ENCODE data around the gene NR1D2. TPM values are rescaled to one million over a fixed set of nuclear protein-coding genes. Genes with fewer than 3 reads are reported as not detected.

Gene NR1D2
- polyA plus RNA-seq, 1 experiment, result 29.1 TPM

DNA sequence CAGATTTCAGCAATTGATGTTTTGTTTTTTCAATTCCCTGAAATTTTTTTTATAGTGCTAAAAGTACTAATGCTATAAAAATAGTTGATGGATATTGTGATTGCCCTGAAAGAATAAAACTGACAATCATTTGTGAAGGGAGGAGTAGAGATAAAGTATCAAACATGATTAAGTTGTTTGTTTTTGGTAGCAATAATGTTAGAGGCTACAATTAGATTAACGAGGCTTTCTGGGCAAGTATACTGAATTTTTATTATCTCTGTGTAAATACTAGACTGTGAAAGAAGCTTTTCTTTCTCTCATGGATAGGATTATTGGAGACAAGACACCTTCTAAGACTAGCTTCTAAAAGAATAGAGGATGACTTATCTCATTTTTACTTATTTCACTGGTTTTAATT is 15.6 kb downstream of the NR1D2 start:
- no peak overlapping the region for H3K4me3 ChIP-seq (ENCODE audit: low read depth, low read length)
- TF ChIP-seq, protein P1, sequence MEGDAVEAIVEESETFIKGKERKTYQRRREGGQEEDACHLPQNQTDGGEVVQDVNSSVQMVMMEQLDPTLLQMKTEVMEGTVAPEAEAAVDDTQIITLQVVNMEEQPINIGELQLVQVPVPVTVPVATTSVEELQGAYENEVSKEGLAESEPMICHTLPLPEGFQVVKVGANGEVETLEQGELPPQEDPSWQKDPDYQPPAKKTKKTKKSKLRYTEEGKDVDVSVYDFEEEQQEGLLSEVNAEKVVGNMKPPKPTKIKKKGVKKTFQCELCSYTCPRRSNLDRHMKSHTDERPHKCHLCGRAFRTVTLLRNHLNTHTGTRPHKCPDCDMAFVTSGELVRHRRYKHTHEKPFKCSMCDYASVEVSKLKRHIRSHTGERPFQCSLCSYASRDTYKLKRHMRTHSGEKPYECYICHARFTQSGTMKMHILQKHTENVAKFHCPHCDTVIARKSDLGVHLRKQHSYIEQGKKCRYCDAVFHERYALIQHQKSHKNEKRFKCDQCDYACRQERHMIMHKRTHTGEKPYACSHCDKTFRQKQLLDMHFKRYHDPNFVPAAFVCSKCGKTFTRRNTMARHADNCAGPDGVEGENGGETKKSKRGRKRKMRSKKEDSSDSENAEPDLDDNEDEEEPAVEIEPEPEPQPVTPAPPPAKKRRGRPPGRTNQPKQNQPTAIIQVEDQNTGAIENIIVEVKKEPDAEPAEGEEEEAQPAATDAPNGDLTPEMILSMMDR (IDR thresholded peaks at IDR 0.05; ENCODE audit: low read depth, low read length), result no peak
- ChIA-PET POLR2A (interaction anchor here (0.6 kb wide), 1 partner anchor 37 kb away, joined by 3 read pairs; no protein-coding TSS in a partner anchor), CTCF (interaction anchor here (0.9 kb wide), 1 partner anchor 10 kb away, joined by 3 read pairs; no protein-coding TSS in a partner anchor)
- H3K27ac ChIP-seq (ENCODE audit: low read depth, low read length), result no peak overlapping the region
- no peaks in the 10 kb centered on the region for H3K9me3 ChIP-seq (ENCODE audit: control insufficient read depth, insufficient read depth, low read length)
- DNase-seq (ENCODE audit: low read depth, low spot score), result no peak
- H3K27me3 ChIP-seq (ENCODE audit: control insufficient read depth, insufficient read depth, low read length), result no peaks in the 10 kb centered on the region

DNA sequence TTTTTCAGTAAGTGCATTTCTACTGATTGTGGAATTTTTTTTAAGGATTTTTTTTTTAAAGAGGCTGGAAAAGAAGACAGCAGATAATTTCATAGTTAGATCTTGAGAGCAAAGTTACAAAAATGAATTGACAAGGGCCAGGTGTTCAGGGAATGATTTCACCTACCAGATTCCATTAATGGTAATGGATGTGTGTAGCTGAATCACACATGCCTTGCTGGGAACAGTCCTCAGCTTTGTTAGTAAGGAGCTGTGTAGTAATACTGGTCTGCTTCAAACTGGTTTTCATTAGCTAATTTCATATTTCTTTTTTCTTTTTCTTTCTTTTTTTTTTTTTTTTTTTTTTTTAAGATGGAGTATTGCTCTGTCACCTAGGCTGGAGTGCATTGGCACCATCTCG is 16.0 kb downstream of the NR1D2 start:
- ChIA-PET POLR2A (interaction anchor here (0.6 kb wide), 1 partner anchor 37 kb away, joined by 3 read pairs; no protein-coding TSS in a partner anchor), CTCF (interaction anchor here (0.9 kb wide), 2 partner anchors 11 to 722 kb away, joined by 3 to 7 read pairs; no protein-coding TSS in a partner anchor)
- H3K27me3 ChIP-seq (ENCODE audit: control insufficient read depth, insufficient read depth, low read length), result no peaks in the 10 kb centered on the region
- no peaks in the 10 kb centered on the region for H3K9me3 ChIP-seq (ENCODE audit: control insufficient read depth, insufficient read depth, low read length)
- TF ChIP-seq, protein P1 (IDR thresholded peaks at IDR 0.05; ENCODE audit: low read depth, low read length), result no peak
- no peak overlapping the region for H3K27ac ChIP-seq (ENCODE audit: low read depth, low read length)
- no peak for DNase-seq (ENCODE audit: low read depth, low spot score)
- no peak overlapping the region for H3K4me3 ChIP-seq (ENCODE audit: low read depth, low read length)

DNA sequence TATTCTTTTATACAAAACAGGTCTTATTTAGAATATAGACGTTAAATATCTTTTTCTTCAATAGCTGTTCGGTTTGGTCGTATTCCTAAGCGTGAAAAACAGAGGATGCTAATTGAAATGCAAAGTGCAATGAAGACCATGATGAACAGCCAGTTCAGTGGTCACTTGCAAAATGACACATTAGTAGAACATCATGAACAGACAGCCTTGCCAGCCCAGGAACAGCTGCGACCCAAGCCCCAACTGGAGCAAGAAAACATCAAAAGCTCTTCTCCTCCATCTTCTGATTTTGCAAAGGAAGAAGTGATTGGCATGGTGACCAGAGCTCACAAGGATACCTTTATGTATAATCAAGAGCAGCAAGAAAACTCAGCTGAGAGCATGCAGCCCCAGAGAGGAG is 16.8 kb downstream of the NR1D2 start:
- Histone ChIP-seq H3K27me3 (ENCODE audit: control insufficient read depth, insufficient read depth, low read length) (no peaks in the 10 kb centered on the region), H3K27ac (ENCODE audit: low read depth, low read length) (no peak overlapping the region), H3K9me3 (ENCODE audit: control insufficient read depth, insufficient read depth, low read length) (no peaks in the 10 kb centered on the region), H3K4me3 (ENCODE audit: low read depth, low read length) (no peak overlapping the region)
- ChIA-PET POLR2A (interaction anchor here (1.0 kb wide), 1 partner anchor 45 kb away, joined by 3 read pairs; the partner anchor contains the start of genes NKIRAS1 and RPL15), CTCF (interaction anchor here (0.9 kb wide), 1 partner anchor 721 kb away, joined by 7 read pairs; no protein-coding TSS in a partner anchor)
- TF ChIP-seq, protein P1 (IDR thresholded peaks at IDR 0.05; ENCODE audit: low read depth, low read length), result no peak
- DNase-seq (ENCODE audit: low read depth, low spot score), result no peak

DNA sequence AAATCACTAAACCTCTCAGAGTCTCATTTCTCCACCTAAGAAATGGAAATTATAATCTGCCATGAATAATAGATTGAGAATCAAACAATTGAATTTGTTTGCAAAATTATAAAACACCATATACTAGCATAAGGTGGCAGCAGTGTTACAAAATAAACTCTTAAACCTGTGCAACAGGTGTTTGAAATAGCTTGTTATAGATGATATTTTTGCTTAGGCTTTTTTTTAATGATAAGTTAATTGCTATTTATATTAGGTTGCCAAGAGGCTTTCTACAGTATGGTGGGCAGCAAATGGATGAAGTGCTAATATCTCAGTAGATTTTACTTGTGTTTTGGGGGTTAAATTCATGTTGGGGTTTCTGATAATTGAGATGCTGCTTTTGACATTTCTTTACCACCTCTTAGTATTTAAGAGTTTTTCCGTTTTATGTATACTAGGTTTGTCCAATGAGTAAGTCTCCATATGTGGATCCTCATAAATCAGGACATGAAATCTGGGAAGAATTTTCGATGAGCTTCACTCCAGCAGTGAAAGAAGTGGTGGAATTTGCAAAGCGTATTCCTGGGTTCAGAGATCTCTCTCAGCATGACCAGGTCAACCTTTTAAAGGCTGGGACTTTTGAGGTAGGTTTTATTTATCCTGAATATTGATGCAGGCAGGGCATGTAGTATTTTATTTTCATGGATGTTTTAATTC is 19.6 kb downstream of the NR1D2 start:
- CTCF ChIA-PET, result interaction anchor here (0.6 to 0.9 kb wide), 2 partner anchors 9 to 716 kb away, joined by 3 read pairs; no protein-coding TSS in a partner anchor
- Histone ChIP-seq H3K9me3 (ENCODE audit: control insufficient read depth, insufficient read depth, low read length) (no peaks in the 10 kb centered on the region), H3K4me3 (ENCODE audit: low read depth, low read length) (no peak overlapping the region), H3K27me3 (ENCODE audit: control insufficient read depth, insufficient read depth, low read length) (no peaks in the 10 kb centered on the region), H3K27ac (ENCODE audit: low read depth, low read length) (no peak overlapping the region)
- TF ChIP-seq, protein P1 (IDR thresholded peaks at IDR 0.05; ENCODE audit: low read depth, low read length), result no peak
- POLR2A ChIA-PET, result no interaction called here
- no peak for DNase-seq (ENCODE audit: low read depth, low spot score)

DNA sequence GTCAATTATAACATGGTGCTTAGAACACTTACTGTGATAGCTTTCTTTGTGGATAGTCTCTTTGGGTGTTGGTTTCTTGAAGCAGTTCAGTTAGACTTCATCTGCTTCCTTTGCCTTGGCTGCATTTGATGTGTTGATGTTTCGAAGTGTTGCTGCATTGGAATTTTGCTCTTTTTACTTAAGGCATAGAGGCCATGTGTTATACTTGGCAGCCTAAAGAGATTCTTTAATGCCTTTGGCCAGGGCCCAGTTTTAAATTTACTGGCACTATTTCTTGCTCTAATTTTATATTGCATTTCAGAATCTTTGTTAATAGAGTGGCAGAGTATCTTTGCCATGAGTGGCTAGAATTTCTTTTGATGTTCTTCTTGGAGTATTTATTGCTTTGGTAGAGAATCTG is 21.2 kb downstream of the NR1D2 start:
- POLR2A ChIA-PET, result interaction anchor here (0.6 kb wide), 1 partner anchor 17 kb away, joined by 13 read pairs; no protein-coding TSS in a partner anchor

More for the DNA sequence above, 21.2 kb downstream of the NR1D2 start:
- no peak for DNase-seq (ENCODE audit: low read depth, low spot score)
- H3K4me3 ChIP-seq (ENCODE audit: low read depth, low read length), result no peak overlapping the region
- H3K27ac ChIP-seq (ENCODE audit: low read depth, low read length), result no peak overlapping the region
- H3K9me3 ChIP-seq (ENCODE audit: control insufficient read depth, insufficient read depth, low read length), result no peaks in the 10 kb centered on the region
- CTCF ChIA-PET, result no interaction called here
- H3K27me3 ChIP-seq (ENCODE audit: control insufficient read depth, insufficient read depth, low read length), result no peaks in the 10 kb centered on the region
- TF ChIP-seq, protein P1 (IDR thresholded peaks at IDR 0.05; ENCODE audit: low read depth, low read length), result no peak
